ENCODE data around the gene PAPPA. TPM values are rescaled to one million over a fixed set of nuclear protein-coding genes. Genes with fewer than 3 reads are reported as not detected.

Gene PAPPA
- total and polyA plus RNA-seq, 2 of the 8 experiments (the other 6 are each of a cell fraction or from before 2014, with no cell fraction given): 0.18 to 0.63 TPM

DNA sequence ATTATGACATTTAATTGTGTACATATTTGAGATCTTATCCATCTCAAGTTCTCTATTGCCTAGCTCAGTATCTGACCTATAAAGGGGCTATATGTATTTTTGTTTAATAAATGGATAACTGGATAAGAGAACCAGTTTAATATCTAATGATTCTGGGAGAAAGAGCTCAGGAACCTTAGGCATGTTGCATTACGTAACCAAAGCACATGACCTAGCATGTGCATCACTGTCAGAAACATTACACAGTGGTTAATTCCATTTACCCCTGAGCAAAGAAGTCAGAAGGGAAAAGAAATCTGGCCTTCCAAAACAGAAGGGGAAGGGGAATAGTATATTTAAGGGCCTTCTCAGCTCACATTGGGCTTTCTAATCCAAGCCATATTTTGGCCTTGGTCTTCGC is 12.3 kb downstream of the PAPPA start:
- no peak for DNase-seq (ENCODE audit: low read depth in 1 of 2, low spot score in 2 of 2)
- H3K56ac ChIP-seq (replicated peaks; ENCODE audit: insufficient read length, low read depth, low read length): no peak overlapping the region
- POLR2A ChIA-PET (ENCODE audit: partially characterized antibody): no interaction called here
- no peak overlapping the region for H3K18ac ChIP-seq (ENCODE audit: extremely low read depth, low read length)
- no peak overlapping the region for H2BK5ac ChIP-seq (ENCODE audit: low read depth, low read length)
- no peak overlapping the region for H3K9ac ChIP-seq (replicated peaks in 1 of 4; ENCODE audit: extremely low read depth in 1 of 4, low read depth in 3 of 4, low read length in 3 of 4)
- H4K91ac ChIP-seq (replicated peaks; ENCODE audit: insufficient read length, low read length): no peak overlapping the region
- H3K9me3 ChIP-seq (ENCODE audit: insufficient read depth in 2 of 2, low read depth in 1 of 2, low read length in 1 of 2): no peaks in the 10 kb centered on the region
- H3K27ac ChIP-seq (ENCODE audit: low read depth, low read length): no peak overlapping the region
- no peaks in the 10 kb centered on the region for H3K79me1 ChIP-seq (ENCODE audit: low read depth, low read length)
- H3K79me2 ChIP-seq (ENCODE audit: control insufficient read depth in 1 of 2, insufficient read depth in 2 of 2, low read length in 2 of 2): no peaks in the 10 kb centered on the region
- H3K4me2 ChIP-seq (ENCODE audit: insufficient read depth in 1 of 2, low read depth in 2 of 2, low read length in 2 of 2): no peak overlapping the region
- no peaks in the 10 kb centered on the region; the same call in 1 of the 2 replicates for H3K23me2 ChIP-seq (ENCODE audit: low read depth, low read length)
- no peak overlapping the region for H2BK120ac ChIP-seq (replicated peaks; ENCODE audit: low read depth, low read length)
- H3K23ac ChIP-seq (ENCODE audit: insufficient read length): no peak overlapping the region
- H3K14ac ChIP-seq (ENCODE audit: insufficient read length): no peak overlapping the region
- H4K8ac ChIP-seq (ENCODE audit: extremely low read depth, insufficient read depth, low read length): no peak overlapping the region
- no peak overlapping the region for H2BK15ac ChIP-seq (ENCODE audit: low read length)
- no peak for FAIRE-seq
- no peaks in the 10 kb centered on the region for H3K27me3 ChIP-seq (replicated peaks in 1 of 4; ENCODE audit: control insufficient read depth in 3 of 4, extremely low read depth in 1 of 4, insufficient read depth in 3 of 4, low read length in 3 of 4)
- H3K4me1 ChIP-seq (replicated peaks in 1 of 4; ENCODE audit: control insufficient read depth in 3 of 4, insufficient read depth in 4 of 4, low read length in 3 of 4): no peaks in the 10 kb centered on the region
- H2AFZ ChIP-seq (ENCODE audit: low read length): no peak overlapping the region
- no peak overlapping the region; the same call in 1 of the 2 replicates for H2BK20ac ChIP-seq (ENCODE audit: low read length)
- H3K36me3 ChIP-seq (ENCODE audit: control insufficient read depth in 2 of 4, insufficient read depth in 4 of 4, low read length in 3 of 4): no peaks in the 10 kb centered on the region
- no peak overlapping the region for H4K5ac ChIP-seq (ENCODE audit: insufficient read length, low read depth, low read length)
- no peak overlapping the region for H3K4ac ChIP-seq (replicated peaks; ENCODE audit: insufficient read length, low read depth, low read length)
- WGBS, 2 experiments (ENCODE audit: extremely low coverage in 1 of 2, insufficient coverage in 1 of 2, insufficient read length in 1 of 2, insufficient replicate concordance in 2 of 2, low coverage in 1 of 2, low lambda C conversion rate in 2 of 2, missing lambda C conversion rate in 1 of 2): 91% methylated on average over 2 of the region's 2 CpGs; no CpG with 5 or more reads in 1 of the 2 experiments
- CTCF ChIA-PET (ENCODE audit: partially characterized antibody): interaction anchor here (0.6 to 1.5 kb wide), 11 partner anchors 12 to 1247 kb away, joined by 3 to 5 read pairs (median 3); no protein-coding TSS in a partner anchor
- H2BK12ac ChIP-seq (ENCODE audit: low read depth, low read length): no peak overlapping the region
- H4K20me1 ChIP-seq (replicated peaks in 1 of 2; ENCODE audit: control insufficient read depth in 1 of 2, insufficient read depth in 2 of 2, low read length in 2 of 2): no peaks in the 10 kb centered on the region
- no peak overlapping the region for H3K4me3 ChIP-seq (ENCODE audit: extremely low read depth in 1 of 4, insufficient read depth in 2 of 4, low read depth in 3 of 4, low read length in 4 of 4)
- H2AK5ac ChIP-seq (ENCODE audit: low read depth, low read length): no peak overlapping the region
- TF ChIP-seq CTBP2 (IDR thresholded peaks at IDR 0.05; ENCODE audit: borderline replicate concordance, insufficient read depth, insufficient read length, low read length): no peak
- no peak for TF ChIP-seq TEAD4 (IDR thresholded peaks at IDR 0.05; ENCODE audit: low read depth, low read length)
- TF ChIP-seq ASH2L (IDR thresholded peaks at IDR 0.05; ENCODE audit: low read length): no peak
- TF ChIP-seq EP300 (IDR thresholded peaks at IDR 0.05; ENCODE audit: borderline replicate concordance in 1 of 2, low read depth in 2 of 2, low read length in 2 of 2): no peak
- TF ChIP-seq SIX5 (IDR thresholded peaks at IDR 0.05; ENCODE audit: low read depth, low read length): no peak
- TF ChIP-seq NRF1 (IDR thresholded peaks at IDR 0.05; ENCODE audit: low read depth, low read length): no peak
- TF ChIP-seq, protein P1, sequence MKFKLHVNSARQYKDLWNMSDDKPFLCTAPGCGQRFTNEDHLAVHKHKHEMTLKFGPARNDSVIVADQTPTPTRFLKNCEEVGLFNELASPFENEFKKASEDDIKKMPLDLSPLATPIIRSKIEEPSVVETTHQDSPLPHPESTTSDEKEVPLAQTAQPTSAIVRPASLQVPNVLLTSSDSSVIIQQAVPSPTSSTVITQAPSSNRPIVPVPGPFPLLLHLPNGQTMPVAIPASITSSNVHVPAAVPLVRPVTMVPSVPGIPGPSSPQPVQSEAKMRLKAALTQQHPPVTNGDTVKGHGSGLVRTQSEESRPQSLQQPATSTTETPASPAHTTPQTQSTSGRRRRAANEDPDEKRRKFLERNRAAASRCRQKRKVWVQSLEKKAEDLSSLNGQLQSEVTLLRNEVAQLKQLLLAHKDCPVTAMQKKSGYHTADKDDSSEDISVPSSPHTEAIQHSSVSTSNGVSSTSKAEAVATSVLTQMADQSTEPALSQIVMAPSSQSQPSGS (IDR thresholded peaks at IDR 0.05; ENCODE audit: low read length): no peak
- TF ChIP-seq GABPA (IDR thresholded peaks at IDR 0.05; ENCODE audit: borderline replicate concordance, insufficient read depth, low read length): no peak
- TF ChIP-seq YY1 (IDR thresholded peaks at IDR 0.05; ENCODE audit: low read depth, low read length): no peak
- TF ChIP-seq NANOG (IDR thresholded peaks at IDR 0.05; ENCODE audit: insufficient read depth, low read depth, low read length, poor library complexity, severe bottlenecking): no peak
- TF ChIP-seq SAP30 (IDR thresholded peaks at IDR 0.05; ENCODE audit: insufficient read depth, insufficient replicate concordance, low read length): no peak
- TF ChIP-seq GTF2F1 (IDR thresholded peaks at IDR 0.05; ENCODE audit: borderline replicate concordance, low read depth, low read length): no peak

All from H1 (cell line).